Esophagus muscularis mucosa (tissue), 4 donors: Measurements from ENCODE around the gene VRK3.

Source experiments
- EP300 ChIP-seq: sonication (generic); formaldehyde crosslinking; IDR thresholded peaks from one replicate; pipeline ENCODE4 v1.6.1; 2017; ENCODE audit warnings: antibody characterized with exemption
- POLR2A ChIP-seq: fragments of 450-650 bp; IDR thresholded peaks from one replicate; pipeline ENCODE4 v1.6.1; 2017; ENCODE audit warnings: antibody characterized with exemption, moderate library complexity, mild to moderate bottlenecking, low read depth
- TF ChIP-seq, protein P1 (sequence below), 3 experiments: fragments of 200-600 bp in 2 of 3; fragments of 450-650 bp in 1 of 3; sonication (generic) in 2 of 3; IDR thresholded peaks; one replicate each; pipeline ENCODE4 v1.5.1; 2017 to 2019; ENCODE audit warnings: antibody characterized with exemption in 3 of 3, mild to moderate bottlenecking in 2 of 3, moderate library complexity in 1 of 3

DNA sequence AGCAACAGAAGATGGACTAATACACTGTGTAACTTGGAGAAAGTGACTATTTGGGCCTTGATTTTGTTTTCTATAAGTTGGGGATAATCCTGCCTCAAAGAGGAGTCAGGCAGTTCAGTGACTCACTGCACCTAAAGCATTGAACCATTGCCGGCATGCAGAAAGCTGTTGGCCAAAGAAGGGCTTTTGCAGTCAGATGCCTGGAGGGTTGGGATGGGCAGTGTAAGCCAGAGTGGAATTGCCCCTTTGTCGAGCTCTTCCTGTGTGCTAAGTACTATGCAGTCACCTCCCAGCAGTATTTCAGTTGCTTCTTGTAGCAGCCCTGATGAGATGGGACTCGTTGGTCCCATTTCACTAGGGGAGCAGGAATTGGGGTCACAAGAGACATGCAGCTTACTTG lies 11.7 kb upstream of the VRK3 start:
- TF ChIP-seq, protein P1, sequence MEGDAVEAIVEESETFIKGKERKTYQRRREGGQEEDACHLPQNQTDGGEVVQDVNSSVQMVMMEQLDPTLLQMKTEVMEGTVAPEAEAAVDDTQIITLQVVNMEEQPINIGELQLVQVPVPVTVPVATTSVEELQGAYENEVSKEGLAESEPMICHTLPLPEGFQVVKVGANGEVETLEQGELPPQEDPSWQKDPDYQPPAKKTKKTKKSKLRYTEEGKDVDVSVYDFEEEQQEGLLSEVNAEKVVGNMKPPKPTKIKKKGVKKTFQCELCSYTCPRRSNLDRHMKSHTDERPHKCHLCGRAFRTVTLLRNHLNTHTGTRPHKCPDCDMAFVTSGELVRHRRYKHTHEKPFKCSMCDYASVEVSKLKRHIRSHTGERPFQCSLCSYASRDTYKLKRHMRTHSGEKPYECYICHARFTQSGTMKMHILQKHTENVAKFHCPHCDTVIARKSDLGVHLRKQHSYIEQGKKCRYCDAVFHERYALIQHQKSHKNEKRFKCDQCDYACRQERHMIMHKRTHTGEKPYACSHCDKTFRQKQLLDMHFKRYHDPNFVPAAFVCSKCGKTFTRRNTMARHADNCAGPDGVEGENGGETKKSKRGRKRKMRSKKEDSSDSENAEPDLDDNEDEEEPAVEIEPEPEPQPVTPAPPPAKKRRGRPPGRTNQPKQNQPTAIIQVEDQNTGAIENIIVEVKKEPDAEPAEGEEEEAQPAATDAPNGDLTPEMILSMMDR (IDR thresholded peaks at IDR 0.05) = no peak
- TF ChIP-seq POLR2A (no peak), EP300 (no peak)
